ENCODE measurements around the gene USO1. TPM values are rescaled to one million over a fixed set of nuclear protein-coding genes. Genes with fewer than 3 reads are reported as not detected.
A peak's percentile ranks its signal among the peaks of the same experiment; 100 is the strongest.
"Not testable (repeated sequence)": the region's sequence is repeated elsewhere in the genome, so short reads cannot be mapped to it uniquely, and the experiment has no call there.

The USO1 gene
- total RNA-seq, 2 donors from 2014 or later: 57.6 to 89.7 TPM

- intact Hi-C loops (cut with DNase I): no loop called here
These were observed 14.1 kb upstream of the USO1 start for GRCh38 chr4:75710246-75710645.

DNA sequence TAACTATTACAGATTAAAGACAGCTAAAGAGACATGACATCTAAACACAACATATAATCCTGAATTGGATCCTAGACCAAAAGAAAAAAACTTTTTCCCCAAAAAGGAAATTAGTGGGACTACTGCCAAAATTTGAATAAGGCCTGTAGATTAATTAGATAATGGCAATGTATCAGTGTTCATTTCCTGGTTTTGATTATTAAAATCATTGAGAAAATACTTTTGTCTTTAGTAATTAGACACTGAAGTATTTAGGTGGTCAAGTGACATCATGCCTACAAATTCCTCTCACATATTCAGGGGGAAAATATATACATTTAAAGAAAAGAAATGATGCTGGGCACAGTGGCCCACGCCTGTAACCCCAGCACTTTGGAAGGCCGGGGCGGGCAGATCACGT, 10.4 kb upstream of the USO1 start:
- Histone ChIP-seq H3K27ac (peak overlapping the region in 1 of 4 donors; percentile 48), H3K27me3 (no peaks in the 10 kb centered on the region), H3K36me3 (replicated peaks in 1 of 2; ENCODE audit: insufficient read depth in 1 of 2, low read depth in 2 of 2) (no peaks in the 10 kb centered on the region), H3K9me3 (no peaks in the 10 kb centered on the region), H3K4me1 (peaks cover 14% of the 10 kb centered on the region), H3K4me3 (no peak overlapping the region)
- no peak for ATAC-seq
- no peak for DNase-seq
- intact Hi-C loops (cut with DNase I): no loop called here
- WGBS, 2 donors: 77 to 89% methylated on average over 4 of the region's 4 CpGs
- no peak for TF ChIP-seq POLR2A (IDR thresholded peaks at IDR 0.05)
- TF ChIP-seq CTCF (IDR thresholded peaks at IDR 0.05): no peak

More at GRCh38 chr4:75710246-75710645, 14.1 kb upstream of the USO1 start:
- TF ChIP-seq POLR2A (IDR thresholded peaks at IDR 0.05): no peak
- no peak for TF ChIP-seq CTCF (IDR thresholded peaks at IDR 0.05)
- H3K4me3 ChIP-seq: no peak overlapping the region
- peaks cover 10% of the 10 kb centered on the region for H3K4me1 ChIP-seq
- DNase-seq (no peak), ATAC-seq (no peak)
- WGBS, 2 donors: 76 to 81% methylated on average over 4 of the region's 4 CpGs
- no peak overlapping the region for H3K27ac ChIP-seq
- no peaks in the 10 kb centered on the region for H3K9me3 ChIP-seq
- no peaks in the 10 kb centered on the region for H3K27me3 ChIP-seq
- no peaks in the 10 kb centered on the region for H3K36me3 ChIP-seq (replicated peaks in 1 of 2; ENCODE audit: insufficient read depth in 1 of 2, low read depth in 2 of 2)

DNA sequence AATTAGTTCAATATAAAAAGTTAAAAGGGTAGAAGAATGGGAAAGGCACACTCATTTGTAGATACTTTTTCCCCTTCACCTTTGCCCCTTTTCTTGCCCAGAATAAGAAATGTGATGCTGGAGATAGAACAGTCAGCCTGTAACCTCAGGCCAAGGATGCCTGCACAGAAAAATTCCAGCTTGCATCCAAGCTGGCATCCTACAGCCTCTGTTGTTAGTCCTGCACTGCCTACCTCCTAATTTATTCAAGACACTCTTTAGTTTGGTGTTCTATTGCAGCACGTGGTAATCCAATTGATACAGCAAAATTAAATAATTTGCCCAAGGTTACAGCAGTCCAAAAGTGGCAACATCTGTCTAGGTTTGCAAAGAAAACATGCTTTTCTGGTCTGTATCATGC, 9.7 kb upstream of the USO1 start:
- intact Hi-C loops (cut with DNase I): no loop called here
- H3K4me3 ChIP-seq: no peak overlapping the region
- DNase-seq (no peak), ATAC-seq (no peak)
- H3K4me1 ChIP-seq: peaks cover 14% of the 10 kb centered on the region
- H3K27ac ChIP-seq: peak overlapping the region in 3 of 4 donors; percentile 10 to 48 (median 12)
- H3K36me3 ChIP-seq (replicated peaks in 1 of 2; ENCODE audit: insufficient read depth in 1 of 2, low read depth in 2 of 2): no peaks in the 10 kb centered on the region
- WGBS, 2 donors: 22 to 31% methylated on average over 1 of the region's 1 CpG
- TF ChIP-seq CTCF (IDR thresholded peaks at IDR 0.05) (no peak), POLR2A (IDR thresholded peaks at IDR 0.05) (no peak)
- H3K9me3 ChIP-seq: no peaks in the 10 kb centered on the region
- no peaks in the 10 kb centered on the region for H3K27me3 ChIP-seq

DNA sequence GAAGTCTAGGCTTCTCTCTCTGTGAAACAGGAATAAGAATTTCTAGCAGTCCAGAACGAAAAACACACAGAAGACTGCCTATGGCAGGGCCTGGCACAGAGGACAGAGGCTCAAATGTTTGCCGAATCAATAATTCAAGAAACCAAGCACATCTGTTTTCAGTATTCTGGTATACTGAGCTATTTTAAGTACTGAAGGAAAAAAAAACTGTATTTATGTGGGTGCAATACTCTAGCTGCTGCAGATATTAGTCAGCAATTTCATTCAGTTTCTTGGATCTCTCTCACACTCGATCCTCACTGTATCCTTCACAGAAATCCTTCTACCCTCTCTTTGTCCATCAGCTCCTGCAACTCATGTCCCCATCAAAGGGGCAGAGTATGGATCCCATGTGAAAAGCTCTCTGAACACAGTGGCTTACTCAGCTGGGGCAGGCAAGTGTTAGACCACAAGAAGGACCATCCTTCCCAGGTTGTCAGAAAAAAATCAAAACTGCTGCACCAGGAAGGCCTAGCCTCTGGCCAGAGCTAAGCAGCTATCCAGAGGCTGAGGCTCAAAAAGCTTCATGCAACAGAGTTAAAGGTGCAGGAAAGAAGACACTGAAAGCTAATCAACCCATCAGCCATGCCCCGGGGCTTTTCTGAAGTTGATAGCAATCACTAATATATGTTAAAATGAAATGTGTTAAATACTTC, 9.1 kb upstream of the USO1 start:
- Histone ChIP-seq H3K4me1 (peaks cover 14% of the 10 kb centered on the region), H3K27ac (peak overlapping the region in 3 of 4 donors; percentile 10 to 48 (median 12)), H3K9me3 (no peaks in the 10 kb centered on the region), H3K36me3 (replicated peaks in 1 of 2; ENCODE audit: insufficient read depth in 1 of 2, low read depth in 2 of 2) (no peaks in the 10 kb centered on the region), H3K27me3 (no peaks in the 10 kb centered on the region), H3K4me3 (no peak overlapping the region)
- ATAC-seq (peak; percentile 72), DNase-seq (peak in 3 of 4 donors; percentile 13 to 43 (median 24))
- intact Hi-C loops (cut with DNase I): no loop called here
- no peak for TF ChIP-seq POLR2A (IDR thresholded peaks at IDR 0.05)
- no peak for TF ChIP-seq CTCF (IDR thresholded peaks at IDR 0.05)
- 25 to 26% methylated on average over 4 of the region's 4 CpGs for WGBS, 2 donors

GRCh38 chr4:75716054-75716453, 8.3 kb upstream of the USO1 start:
- H3K36me3 ChIP-seq (replicated peaks in 1 of 2; ENCODE audit: insufficient read depth in 1 of 2, low read depth in 2 of 2); intact Hi-C loops (cut with DNase I); ATAC-seq; DNase-seq; H3K27me3 ChIP-seq; H3K27ac ChIP-seq; H3K4me3 ChIP-seq; H3K9me3 ChIP-seq: not testable (repeated sequence)
- WGBS, 2 donors: 87 to 92% methylated on average over 2 to 3 of the region's 3 CpGs
- H3K4me1 ChIP-seq: peaks cover 14% of the 10 kb centered on the region

All from body of pancreas (tissue), 4 donors.